Measurements from ENCODE around the gene P2RX7. TPM values are rescaled to one million over a fixed set of nuclear protein-coding genes. Genes with fewer than 3 reads are reported as not detected.

Gene P2RX7
- total RNA-seq, 4 donors from 2014 or later = 1.6 to 2.7 (median 2.2) TPM

GRCh38 chr12:121176826-121177529, 44.3 kb downstream of the P2RX7 start:
- H3K27ac ChIP-seq = no peak overlapping the region
- no peak for DNase-seq
- intact Hi-C loops (cut with DNase I) = no loop called here
- no peaks in the 10 kb centered on the region for H3K9me3 ChIP-seq
- no peaks in the 10 kb centered on the region for H3K27me3 ChIP-seq
- no peak overlapping the region for H3K4me3 ChIP-seq
- WGBS, 2 donors = 82 to 89% methylated on average over 19 of the region's 19 CpGs
- H3K4me1 ChIP-seq = peaks cover 0 to 4% (median 0%) of the 10 kb centered on the region in 3 donors
- TF ChIP-seq CTCF (IDR thresholded peaks at IDR 0.05) (no peak), POLR2A (IDR thresholded peaks at IDR 0.05) (no peak)
- peaks cover 0 to 22% (median 0%) of the 10 kb centered on the region in 3 donors for H3K36me3 ChIP-seq

GRCh38 chr12:121181181-121181580, 48.5 kb downstream of the P2RX7 start:
- Histone ChIP-seq H3K9me3 (no peaks in the 10 kb centered on the region), H3K4me1 (peaks cover 0 to 13% (median 0%) of the 10 kb centered on the region in 3 donors), H3K4me3 (no peak overlapping the region), H3K27ac (no peak overlapping the region), H3K27me3 (no peaks in the 10 kb centered on the region), H3K36me3 (peaks cover 0 to 32% (median 0%) of the 10 kb centered on the region in 3 donors)
- no peak for DNase-seq
- 66 to 90% methylated on average over 3 of the region's 3 CpGs for WGBS, 2 donors
- intact Hi-C loops (cut with DNase I) = no loop called here
- TF ChIP-seq CTCF (IDR thresholded peaks at IDR 0.05) (no peak), POLR2A (IDR thresholded peaks at IDR 0.05) (no peak)

- Histone ChIP-seq H3K9me3 (no peaks in the 10 kb centered on the region), H3K27me3 (no peaks in the 10 kb centered on the region), H3K27ac (no peak overlapping the region), H3K36me3 (peaks cover 0 to 32% (median 0%) of the 10 kb centered on the region in 3 donors), H3K4me1 (peaks cover 0 to 13% (median 0%) of the 10 kb centered on the region in 3 donors), H3K4me3 (no peak overlapping the region)
- 69 to 78% methylated on average over 3 of the region's 3 CpGs for WGBS, 2 donors
- intact Hi-C loops (cut with DNase I) = no loop called here
- no peak for DNase-seq
- TF ChIP-seq CTCF (IDR thresholded peaks at IDR 0.05) = no peak
- TF ChIP-seq POLR2A (IDR thresholded peaks at IDR 0.05) = no peak
Observed at GRCh38 chr12:121182222-121182893, 49.7 kb downstream of the P2RX7 start.

- H3K27ac ChIP-seq = no peak overlapping the region
- WGBS, 2 donors = 40 to 50% methylated on average over 1 of the region's 15 CpGs
- no peak overlapping the region for H3K4me3 ChIP-seq
- no peaks in the 10 kb centered on the region for H3K9me3 ChIP-seq
- DNase-seq = no peak
- no peaks in the 10 kb centered on the region for H3K27me3 ChIP-seq
- TF ChIP-seq POLR2A (IDR thresholded peaks at IDR 0.05) (no peak), CTCF (IDR thresholded peaks at IDR 0.05) (peak in 5 of 6 experiments; percentile 20 to 67 (median 36))
- intact Hi-C loops (cut with DNase I) = no loop called here
- H3K4me1 ChIP-seq = peaks cover 0 to 13% (median 0%) of the 10 kb centered on the region in 3 donors
- H3K36me3 ChIP-seq = peaks cover 0 to 23% (median 0%) of the 10 kb centered on the region in 3 donors
Observed at GRCh38 chr12:121184425-121184824, 51.7 kb downstream of the P2RX7 start.
